H9 (cell line): Measurements from ENCODE around the gene MYCN. TPM values are rescaled to one million over a fixed set of nuclear protein-coding genes. Genes with fewer than 3 reads are reported as not detected.

Experiments used
- DNase-seq: peaks from one replicate; pipeline ENCODE4 v3.0.0-alpha.2; 2017
- H2AFZ ChIP-seq: one replicate; pipeline ENCODE4 v1.6.1; 2013; ENCODE audit warnings: mild to moderate bottlenecking, low read length, control low read depth, moderate library complexity
- H2AK5ac ChIP-seq: 2 replicates; pipeline ENCODE4 v1.6.1; 2013; ENCODE audit warnings: low read length, control low read depth, mixed read lengths; ENCODE audit not compliant: insufficient read length
- H2BK120ac ChIP-seq: one replicate; pipeline ENCODE4 v1.6.1; 2013; ENCODE audit warnings: low read depth, mild to moderate bottlenecking, low read length, control low read depth, inconsistent platforms; ENCODE audit not compliant: poor library complexity, severe bottlenecking
- H2BK12ac ChIP-seq: 2 replicates; pipeline ENCODE4 v1.6.1; 2013; ENCODE audit warnings: low read length, control low read depth, mixed read lengths, low read depth; ENCODE audit not compliant: insufficient read length
- H2BK15ac ChIP-seq: 2 replicates; pipeline ENCODE4 v1.6.1; 2013; ENCODE audit warnings: low read depth, low read length, control low read depth
- H2BK20ac ChIP-seq: one replicate; pipeline ENCODE4 v1.6.1; 2013; ENCODE audit warnings: low read depth, mild to moderate bottlenecking, low read length, control low read depth, inconsistent platforms; ENCODE audit not compliant: poor library complexity, severe bottlenecking
- H2BK5ac ChIP-seq: 2 replicates; pipeline ENCODE4 v1.6.1; 2013; ENCODE audit warnings: low read length, control low read depth, mixed read lengths; ENCODE audit not compliant: insufficient read length
- H3K14ac ChIP-seq: 2 replicates; pipeline ENCODE4 v1.6.1; 2013; ENCODE audit warnings: low read length, control low read depth; ENCODE audit not compliant: insufficient read depth
- H3K18ac ChIP-seq: 2 replicates; pipeline ENCODE4 v1.6.1; 2013; ENCODE audit warnings: low read depth, mild to moderate bottlenecking, mixed read lengths, low read length, control low read depth; ENCODE audit not compliant: insufficient read length
- H3K23ac ChIP-seq: 2 replicates; pipeline ENCODE4 v1.6.1; 2013; ENCODE audit warnings: low read length, control low read depth, mixed read lengths, low read depth; ENCODE audit not compliant: insufficient read length
- H3K23me2 ChIP-seq: 2 replicates; pipeline ENCODE4 v1.6.1; 2013; ENCODE audit warnings: low read depth, mild to moderate bottlenecking, mixed read lengths, low read length, control low read depth; ENCODE audit not compliant: insufficient read length, poor library complexity, severe bottlenecking
- H3K27ac ChIP-seq: 2 replicates; pipeline ENCODE4 v1.5.1; 2013; ENCODE audit warnings: low read length, control low read depth, mixed read lengths, low read depth; ENCODE audit not compliant: insufficient read length
- H3K27me3 ChIP-seq: 2 replicates; pipeline ENCODE4 v1.6.1; 2013; ENCODE audit warnings: low read length, control low read depth, inconsistent platforms; ENCODE audit not compliant: insufficient read depth
- H3K4ac ChIP-seq: 2 replicates; pipeline ENCODE4 v1.6.1; 2013; ENCODE audit warnings: low read depth, mild to moderate bottlenecking, control low read depth, inconsistent platforms, low read length, moderate library complexity
- H3K4me1 ChIP-seq: 2 replicates; pipeline ENCODE4 v1.6.1; 2013; ENCODE audit warnings: low read length, control low read depth, inconsistent platforms; ENCODE audit not compliant: insufficient read depth
- H3K4me2 ChIP-seq: 2 replicates; pipeline ENCODE4 v1.6.1; 2013; ENCODE audit warnings: low read length, control low read depth, mixed read lengths; ENCODE audit not compliant: insufficient read length, insufficient read depth
- H3K56ac ChIP-seq: 2 replicates; pipeline ENCODE4 v1.6.1; 2013; ENCODE audit warnings: low read depth, mild to moderate bottlenecking, mixed read lengths, low read length, control low read depth; ENCODE audit not compliant: insufficient read length
- H3K79me1 ChIP-seq: 2 replicates; pipeline ENCODE4 v1.6.1; 2013; ENCODE audit warnings: low read depth, mild to moderate bottlenecking, moderate library complexity, low read length, control low read depth, inconsistent platforms; ENCODE audit not compliant: insufficient read depth, poor library complexity, severe bottlenecking
- H3K79me2 ChIP-seq: 2 replicates; pipeline ENCODE4 v1.6.1; 2013; ENCODE audit warnings: low read length, control low read depth, inconsistent platforms; ENCODE audit not compliant: insufficient read depth
- H3K9ac ChIP-seq: 2 replicates; pipeline ENCODE4 v1.6.1; 2013; ENCODE audit warnings: low read length, control low read depth, mixed read lengths; ENCODE audit not compliant: insufficient read length; ENCODE audit errors: extremely low read depth
- H3K9me3 ChIP-seq: one replicate; pipeline ENCODE4 v1.6.1; 2013; ENCODE audit warnings: low read depth, low read length, inconsistent platforms; ENCODE audit not compliant: control insufficient read depth
- H3T11ph ChIP-seq: one replicate; pipeline ENCODE4 v1.6.1; 2013; ENCODE audit warnings: mild to moderate bottlenecking, low read length, control low read depth, inconsistent platforms
- H4K20me1 ChIP-seq: one replicate; pipeline ENCODE4 v1.6.1; 2013; ENCODE audit not compliant: control insufficient read depth, insufficient read length, insufficient read depth
- H4K5ac ChIP-seq: 2 replicates; pipeline ENCODE4 v1.6.1; 2013; ENCODE audit warnings: low read depth, mild to moderate bottlenecking, mixed read lengths, low read length, control low read depth; ENCODE audit not compliant: insufficient read length
- H4K8ac ChIP-seq: replicated peaks from 2 replicates; pipeline ENCODE4 v1.6.1; 2013; ENCODE audit warnings: low read length, control low read depth, mixed read lengths, low read depth; ENCODE audit not compliant: insufficient read length
- H4K91ac ChIP-seq: 2 replicates; pipeline ENCODE4 v1.6.1; 2013; ENCODE audit warnings: low read depth, mild to moderate bottlenecking, moderate library complexity, mixed read lengths, low read length, control low read depth; ENCODE audit not compliant: insufficient read length
- H3K27ac Mint-ChIP-seq, 3 experiments: 2 replicates in 2 of 3; 3 replicates in 1 of 3; pipeline ENCODE4 v1.8.0; 2020 to 2021; ENCODE audit warnings: mixed read lengths in 3 of 3, mild to moderate bottlenecking in 1 of 3, moderate library complexity in 1 of 3
- H3K27me3 Mint-ChIP-seq: 2 replicates; pipeline ENCODE4 v1.8.0; 2021; ENCODE audit warnings: low read depth, mild to moderate bottlenecking, moderate library complexity, mixed read lengths
- H3K36me3 Mint-ChIP-seq, 3 experiments: 2 replicates in 2 of 3; 3 replicates in 1 of 3; pipeline ENCODE4 v1.8.0; 2020 to 2021; ENCODE audit warnings: low read depth in 3 of 3, mixed read lengths in 3 of 3; ENCODE audit not compliant: insufficient read depth in 1 of 3
- H3K4me1 Mint-ChIP-seq, 2 experiments: 2 replicates each; pipeline ENCODE4 v1.8.0; 2020; ENCODE audit warnings: mixed read lengths in 2 of 2
- H3K4me3 Mint-ChIP-seq, 2 experiments: 2 replicates in 1 of 2; 3 replicates in 1 of 2; pipeline ENCODE4 v1.8.0; 2020 to 2021; ENCODE audit warnings: mild to moderate bottlenecking in 2 of 2, mixed read lengths in 2 of 2, moderate library complexity in 1 of 2
- H3K9me3 Mint-ChIP-seq, 2 experiments: 2 replicates in 1 of 2; 3 replicates in 1 of 2; pipeline ENCODE4 v1.8.0; 2020; ENCODE audit warnings: mild to moderate bottlenecking in 2 of 2, mixed read lengths in 2 of 2, moderate library complexity in 1 of 2
- WGBS: extraction: QIAGEN DNeasy Blood & Tissue Kit; methylation state at CpG from one replicate; pipeline ENCODE4 v1.1.7; 2013; ENCODE audit warnings: missing lambda C conversion rate, low lambda C conversion rate, mixed read lengths; ENCODE audit not compliant: insufficient read length; ENCODE audit errors: extremely low coverage; 5-methylcytosine and 5-hydroxymethylcytosine counted together
- total RNA-seq: library from RNA; stranded (reverse); gene quantifications from 2 replicates; pipeline ENCODE4 v1.2.1, GENCODE V29; 2021
- TF ChIP-seq, protein P1 (sequence below): fragments of 200-600 bp; sonication (generic); conservative IDR thresholded peaks from 3 replicates; pipeline ENCODE4 v1.8.0; 2021; ENCODE audit warnings: antibody characterized with exemption, mild to moderate bottlenecking

The MYCN gene
- total RNA-seq, 1 experiment from 2014 or later = 100.0 TPM

DNA sequence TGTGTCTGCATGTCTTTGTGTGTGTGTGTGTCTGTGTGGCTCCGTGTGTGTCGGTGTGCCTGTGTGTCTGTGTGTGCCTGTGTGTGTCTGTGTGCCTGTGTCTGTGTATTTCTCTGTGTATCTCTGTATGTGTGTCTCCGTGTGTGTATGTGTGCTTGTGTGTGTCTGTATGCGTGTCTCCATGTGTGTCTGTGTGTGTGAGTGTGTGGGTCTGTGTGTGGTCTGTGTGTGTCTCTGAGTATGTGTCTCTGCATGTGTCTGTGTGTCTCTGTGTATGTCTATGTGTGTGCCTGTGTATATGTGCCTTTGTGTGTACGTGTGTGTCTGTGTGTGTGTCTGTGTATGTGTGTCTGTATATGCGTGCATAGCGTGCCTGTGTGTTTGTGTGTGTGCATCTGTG lies 45.2 kb downstream of the MYCN start:
- no CpG with 5 or more reads among the region's 7 CpGs for WGBS
- no peaks in the 10 kb centered on the region; a peak in 1 of 5 replicates for H3K9me3 Mint-ChIP-seq
- Histone ChIP-seq H2BK12ac (no peak overlapping the region), H2AK5ac (peak overlapping the region; percentile 7), H3K4ac (no peak overlapping the region), H3K23me2 (no peaks in the 10 kb centered on the region), H2BK15ac (no peak overlapping the region), H3K56ac (no peak overlapping the region), H4K91ac (no peak overlapping the region), H3K79me2 (no peaks in the 10 kb centered on the region), H4K5ac (no peak overlapping the region), H2BK120ac (no peak overlapping the region), H3T11ph (no peak overlapping the region), H3K23ac (peak overlapping the region; percentile 17), H2BK5ac (no peak overlapping the region), H3K27ac (no peak overlapping the region), H3K79me1 (no peaks in the 10 kb centered on the region), H3K18ac (no peak overlapping the region), H4K20me1 (peaks cover 3% of the 10 kb centered on the region), H3K4me1 (peaks cover 16% of the 10 kb centered on the region), H3K9me3 (no peaks in the 10 kb centered on the region), H3K4me2 (no peak overlapping the region), H3K27me3 (no peaks in the 10 kb centered on the region), H2AFZ (no peak overlapping the region), H3K14ac (no peak overlapping the region), H3K9ac (no peak overlapping the region), H2BK20ac (no peak overlapping the region), H4K8ac (no peak overlapping the region)
- no peak overlapping the region for H3K27ac Mint-ChIP-seq
- H3K4me1 Mint-ChIP-seq = peaks cover 42 to 43% of the 10 kb centered on the region in 2 experiments
- DNase-seq = no peak
- no peaks in the 10 kb centered on the region; a peak in 1 of 7 replicates for H3K36me3 Mint-ChIP-seq
- peaks cover 3% of the 10 kb centered on the region for H3K27me3 Mint-ChIP-seq
- TF ChIP-seq, protein P1, sequence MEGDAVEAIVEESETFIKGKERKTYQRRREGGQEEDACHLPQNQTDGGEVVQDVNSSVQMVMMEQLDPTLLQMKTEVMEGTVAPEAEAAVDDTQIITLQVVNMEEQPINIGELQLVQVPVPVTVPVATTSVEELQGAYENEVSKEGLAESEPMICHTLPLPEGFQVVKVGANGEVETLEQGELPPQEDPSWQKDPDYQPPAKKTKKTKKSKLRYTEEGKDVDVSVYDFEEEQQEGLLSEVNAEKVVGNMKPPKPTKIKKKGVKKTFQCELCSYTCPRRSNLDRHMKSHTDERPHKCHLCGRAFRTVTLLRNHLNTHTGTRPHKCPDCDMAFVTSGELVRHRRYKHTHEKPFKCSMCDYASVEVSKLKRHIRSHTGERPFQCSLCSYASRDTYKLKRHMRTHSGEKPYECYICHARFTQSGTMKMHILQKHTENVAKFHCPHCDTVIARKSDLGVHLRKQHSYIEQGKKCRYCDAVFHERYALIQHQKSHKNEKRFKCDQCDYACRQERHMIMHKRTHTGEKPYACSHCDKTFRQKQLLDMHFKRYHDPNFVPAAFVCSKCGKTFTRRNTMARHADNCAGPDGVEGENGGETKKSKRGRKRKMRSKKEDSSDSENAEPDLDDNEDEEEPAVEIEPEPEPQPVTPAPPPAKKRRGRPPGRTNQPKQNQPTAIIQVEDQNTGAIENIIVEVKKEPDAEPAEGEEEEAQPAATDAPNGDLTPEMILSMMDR = no peak
- no peak overlapping the region for H3K4me3 Mint-ChIP-seq
